ENCODE data around the gene CDH2. TPM values are rescaled to one million over a fixed set of nuclear protein-coding genes. Genes with fewer than 3 reads are reported as not detected.

Gene CDH2
- polyA plus RNA-seq, 1 donor (not counting 4 experiments of a cell fraction or from before 2014, with no cell fraction given): 0.46 TPM

- dilution Hi-C loops (cut with MboI; ENCODE audit: extremely low pct_ligation_motif_present, low sequenced_read_pairs): no loop called here
- no peak for FAIRE-seq
- Histone ChIP-seq H3K79me2 (ENCODE audit: control insufficient read depth, insufficient read depth, low read length) (no peaks in the 10 kb centered on the region), H3K27ac (ENCODE audit: control insufficient read depth, insufficient read depth, low read length) (no peak overlapping the region), H3K4me2 (ENCODE audit: control insufficient read depth, extremely low read depth, insufficient read depth, low read depth, low read length) (no peak overlapping the region), H3K4me1 (ENCODE audit: control insufficient read depth, extremely low read depth, insufficient read depth, low read length) (peaks cover 7% of the 10 kb centered on the region), H3K9ac (ENCODE audit: control insufficient read depth, extremely low read depth, insufficient read depth, low read length) (no peak overlapping the region), H3K9me1 (ENCODE audit: control insufficient read depth, extremely low read depth, insufficient read depth, low read length) (no peaks in the 10 kb centered on the region), H3K27me3 (ENCODE audit: control insufficient read depth, extremely low read depth, insufficient read depth, low read length) (no peaks in the 10 kb centered on the region), H2AFZ (ENCODE audit: control insufficient read depth, low read length) (no peak overlapping the region), H4K20me1 (ENCODE audit: control insufficient read depth, extremely low read depth, insufficient read depth, low read length) (no peaks in the 10 kb centered on the region), H3K9me3 (ENCODE audit: control insufficient read depth, low read depth, low read length) (no peaks in the 10 kb centered on the region), H3K36me3 (ENCODE audit: control insufficient read depth in 2 of 2, extremely low read depth in 1 of 2, insufficient read depth in 2 of 2, low read length in 2 of 2) (no peaks in the 10 kb centered on the region), H3K4me3 (ENCODE audit: control insufficient read depth in 2 of 3, extremely low read depth in 1 of 3, insufficient read depth in 2 of 3, low read depth in 1 of 3, low read length in 3 of 3) (no peak overlapping the region)
- no peak for TF ChIP-seq EZH2 (IDR thresholded peaks at IDR 0.05; ENCODE audit: low read length)
- TF ChIP-seq CTCF (optimal IDR thresholded peaks at IDR 0.05 in 1 of 3, IDR thresholded peaks at IDR 0.05 in 1 of 3, conservative IDR thresholded peaks at IDR 0.05 in 1 of 3; ENCODE audit: extremely low read depth in 1 of 3, insufficient read depth in 2 of 3, low read length in 3 of 3): no peak
- DNase-seq (ENCODE audit: low read depth, low spot score): no peak
Measured at GRCh38 chr18:28124131-28125029, 52.5 kb downstream of the CDH2 start.

GRCh38 chr18:28123401-28124030 lies 53.4 kb downstream of the CDH2 start:
- DNase-seq (ENCODE audit: low read depth, low spot score) (no peak), FAIRE-seq (no peak)
- Histone ChIP-seq H3K4me1 (ENCODE audit: control insufficient read depth, extremely low read depth, insufficient read depth, low read length) (peaks cover 6% of the 10 kb centered on the region), H3K4me3 (ENCODE audit: control insufficient read depth in 2 of 3, extremely low read depth in 1 of 3, insufficient read depth in 2 of 3, low read depth in 1 of 3, low read length in 3 of 3) (no peak overlapping the region), H2AFZ (ENCODE audit: control insufficient read depth, low read length) (no peak overlapping the region), H3K4me2 (ENCODE audit: control insufficient read depth, extremely low read depth, insufficient read depth, low read depth, low read length) (no peak overlapping the region), H3K9me3 (ENCODE audit: control insufficient read depth, low read depth, low read length) (no peaks in the 10 kb centered on the region), H3K79me2 (ENCODE audit: control insufficient read depth, insufficient read depth, low read length) (no peaks in the 10 kb centered on the region), H3K27me3 (ENCODE audit: control insufficient read depth, extremely low read depth, insufficient read depth, low read length) (no peaks in the 10 kb centered on the region), H4K20me1 (ENCODE audit: control insufficient read depth, extremely low read depth, insufficient read depth, low read length) (no peaks in the 10 kb centered on the region), H3K36me3 (ENCODE audit: control insufficient read depth in 2 of 2, extremely low read depth in 1 of 2, insufficient read depth in 2 of 2, low read length in 2 of 2) (no peaks in the 10 kb centered on the region), H3K9ac (ENCODE audit: control insufficient read depth, extremely low read depth, insufficient read depth, low read length) (no peak overlapping the region), H3K27ac (ENCODE audit: control insufficient read depth, insufficient read depth, low read length) (no peak overlapping the region), H3K9me1 (ENCODE audit: control insufficient read depth, extremely low read depth, insufficient read depth, low read length) (no peaks in the 10 kb centered on the region)
- dilution Hi-C loops (cut with MboI; ENCODE audit: extremely low pct_ligation_motif_present, low sequenced_read_pairs): no loop called here
- no peak for TF ChIP-seq EZH2 (IDR thresholded peaks at IDR 0.05; ENCODE audit: low read length)
- no peak for TF ChIP-seq CTCF (optimal IDR thresholded peaks at IDR 0.05 in 1 of 3, IDR thresholded peaks at IDR 0.05 in 1 of 3, conservative IDR thresholded peaks at IDR 0.05 in 1 of 3; ENCODE audit: extremely low read depth in 1 of 3, insufficient read depth in 2 of 3, low read length in 3 of 3)

Data from keratinocyte (primary cell).